GM13977 (cell line): Measurements from ENCODE around the gene DEF6.

ENCODE experiments used
- DNase-seq: peaks from one replicate; pipeline ENCODE4 v3.0.0; 2012; ENCODE audit warnings: low spot score
- CTCF ChIP-seq: IDR thresholded peaks from 2 replicates; pipeline ENCODE4 v1.5.1; 2012; ENCODE audit warnings: mild to moderate bottlenecking, control low read depth; ENCODE audit not compliant: insufficient read depth; ENCODE audit errors: extremely low read depth, missing control alignments
- in situ Hi-C: fragments of 300-500 bp; cut with MboI; formaldehyde crosslinking; loops from one replicate; pipeline ENCODE4 v1.12.0; 2022; ENCODE audit warnings: low sequenced_read_pairs, low pct_unique_long_range_greater_than_20kb, mixed read lengths, inconsistent platforms; ENCODE audit not compliant: unreplicated experiment

DEF6 gene

DNA sequence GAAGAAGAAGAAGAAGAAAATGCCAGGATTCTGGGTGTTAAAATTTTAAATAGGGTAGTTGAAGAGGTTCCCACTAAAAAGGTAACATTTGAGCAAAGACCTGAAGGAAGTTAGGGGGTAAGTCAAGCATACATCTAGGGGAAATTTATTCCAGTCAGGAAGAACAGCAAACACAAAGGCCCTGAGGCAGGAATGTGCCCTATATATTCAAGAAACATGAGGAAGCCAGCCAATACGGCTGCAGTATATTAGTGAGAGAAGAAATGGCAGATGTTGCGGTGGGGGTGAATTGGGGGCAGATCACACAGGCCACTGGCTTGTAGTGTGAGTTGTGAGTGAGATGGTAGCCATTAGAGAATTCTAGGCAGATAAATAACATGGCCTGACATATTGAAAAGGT is 32.1 kb upstream of the DEF6 start:
- no peak for DNase-seq
- TF ChIP-seq CTCF: no peak
- in situ Hi-C loops: no loop called here

GRCh38 chr6:35267446-35267845 is 30.2 kb upstream of the DEF6 start:
- TF ChIP-seq CTCF: no peak
- in situ Hi-C loops: no loop called here
- no peak for DNase-seq

GRCh38 chr6:35267897-35268296 is 29.7 kb upstream of the DEF6 start:
- DNase-seq: no peak
- in situ Hi-C loops: no loop called here
- no peak for TF ChIP-seq CTCF

DNA sequence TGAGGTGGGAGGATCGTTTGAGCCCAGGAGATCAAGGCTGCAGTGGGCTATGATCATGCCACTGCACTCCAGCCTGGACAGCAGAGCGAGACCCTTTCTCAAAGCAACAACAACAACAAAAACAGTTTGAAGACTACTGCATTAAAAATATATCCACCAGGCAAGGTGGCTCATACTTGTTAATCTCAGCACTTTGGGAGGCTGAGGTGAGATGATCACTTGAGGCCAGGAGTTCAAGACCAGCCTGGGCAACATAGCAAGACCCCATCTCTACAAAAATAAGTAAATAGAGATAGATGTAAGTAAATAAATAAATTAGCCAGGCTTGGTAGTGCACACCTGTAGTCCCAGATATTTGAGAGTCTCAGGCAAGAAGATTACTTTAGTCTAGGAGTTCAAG is 25.6 kb upstream of the DEF6 start:
- in situ Hi-C loops: no loop called here

DNA sequence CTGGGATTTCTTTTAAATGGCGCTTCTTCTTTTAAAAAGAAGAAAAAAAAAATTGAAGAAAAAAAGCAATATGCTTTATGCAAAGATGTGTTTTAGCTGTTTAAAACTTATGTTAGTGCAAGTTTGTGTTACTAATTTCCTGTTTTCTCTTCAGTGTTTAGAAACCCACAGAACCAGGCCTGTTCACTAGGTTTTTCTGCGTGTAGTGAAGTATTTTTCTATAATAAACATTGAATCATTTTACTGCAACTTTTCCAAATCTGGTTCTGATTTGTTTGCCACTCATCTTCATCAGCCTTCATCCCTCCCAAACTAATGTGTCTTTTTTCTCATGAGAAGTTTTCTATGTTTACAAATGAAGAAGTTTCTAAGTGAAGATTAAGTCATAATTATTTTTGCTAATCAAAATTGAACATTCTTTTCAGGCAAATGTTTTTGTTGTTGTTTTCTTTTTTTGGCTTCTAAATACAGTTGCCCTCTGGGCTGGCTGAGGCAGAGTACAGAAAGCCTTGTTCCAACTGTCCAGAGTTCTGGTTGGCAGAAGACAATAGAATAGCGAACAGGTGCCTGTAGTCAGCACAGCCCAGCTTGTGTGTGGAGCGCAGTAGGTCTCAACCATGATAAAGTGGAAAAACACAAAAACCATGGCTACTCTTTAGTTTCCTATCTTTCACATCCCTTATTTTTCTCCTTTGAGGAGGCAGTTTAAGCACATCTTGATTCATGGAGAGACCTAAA is 23.6 kb upstream of the DEF6 start:
- DNase-seq: no peak
- TF ChIP-seq CTCF: no peak
- in situ Hi-C loops: no loop called here

More for the DNA sequence above, 25.6 kb upstream of the DEF6 start:
- DNase-seq: no peak
- no peak for TF ChIP-seq CTCF

DNA sequence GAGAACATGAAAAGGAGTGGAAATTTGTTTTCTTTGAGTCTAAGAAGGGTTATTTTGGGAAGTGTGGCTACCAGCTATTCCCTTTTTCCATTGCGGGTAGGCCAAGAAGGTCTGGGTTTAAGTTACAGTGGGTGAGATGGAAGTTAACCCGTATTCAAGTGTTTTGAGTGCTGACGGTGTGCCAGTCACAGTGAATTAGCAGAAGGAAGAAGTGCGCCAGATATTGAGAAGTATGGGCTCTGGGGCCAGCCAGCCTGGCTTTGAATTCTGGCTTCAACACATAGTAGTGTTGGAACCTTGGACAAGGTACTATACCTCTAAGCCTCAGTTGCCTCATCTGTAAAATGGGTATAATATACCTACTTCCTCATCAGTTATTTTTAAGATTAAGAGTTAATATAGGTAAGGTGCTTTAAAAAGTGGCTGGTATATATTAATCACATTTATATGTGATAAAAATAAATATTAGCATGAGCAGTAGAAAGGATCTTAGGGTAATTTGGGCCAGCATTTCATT is 21.8 kb upstream of the DEF6 start:
- no peak for DNase-seq
- in situ Hi-C loops: no loop called here
- TF ChIP-seq CTCF: no peak
